SJCRH30 (cell line): ENCODE data around the gene CEP72. TPM values are rescaled to one million over a fixed set of nuclear protein-coding genes. Genes with fewer than 3 reads are reported as not detected.
A peak's percentile ranks its signal among the peaks of the same experiment; 100 is the strongest.

Experiments used
- DNase-seq, 2 experiments: peaks; one replicate each; pipeline ENCODE4 v3.0.0-alpha.2; 2015 to 2020
- H3K27ac ChIP-seq: fragments of 250-450 bp; sonication (Bioruptor Pico); 2 replicates; pipeline ENCODE4 v1.5.1; 2020; ENCODE audit warnings: mild to moderate bottlenecking, moderate library complexity
- H3K27me3 ChIP-seq: fragments of 250-450 bp; sonication (Bioruptor Pico); 2 replicates; pipeline ENCODE4 v1.5.1; 2020; ENCODE audit warnings: mild to moderate bottlenecking, moderate library complexity
- H3K36me3 ChIP-seq: fragments of 250-450 bp; sonication (Bioruptor Pico); 2 replicates; pipeline ENCODE4 v1.5.1; 2020; ENCODE audit warnings: mild to moderate bottlenecking, moderate library complexity
- H3K4me1 ChIP-seq: fragments of 250-450 bp; sonication (Bioruptor Pico); 2 replicates; pipeline ENCODE4 v1.5.1; 2020; ENCODE audit warnings: mild to moderate bottlenecking, moderate library complexity
- H3K4me3 ChIP-seq: fragments of 250-450 bp; sonication (Bioruptor Pico); 2 replicates; pipeline ENCODE4 v1.5.1; 2020; ENCODE audit warnings: mild to moderate bottlenecking, moderate library complexity
- H3K9me3 ChIP-seq: fragments of 250-450 bp; sonication (Bioruptor Pico); replicated peaks from 2 replicates; pipeline ENCODE4 v1.5.1; 2020; ENCODE audit warnings: mild to moderate bottlenecking, moderate library complexity
- total RNA-seq: library from RNA; depleted of rRNA; stranded (reverse); fragments of >200 nt; shearing (Covaris generic); gene quantifications from 2 replicates; pipeline ENCODE4 v1.2.3, GENCODE V29; 2014

The CEP72 gene
- total RNA-seq, 1 experiment from 2014 or later: 9.8 TPM

DNA sequence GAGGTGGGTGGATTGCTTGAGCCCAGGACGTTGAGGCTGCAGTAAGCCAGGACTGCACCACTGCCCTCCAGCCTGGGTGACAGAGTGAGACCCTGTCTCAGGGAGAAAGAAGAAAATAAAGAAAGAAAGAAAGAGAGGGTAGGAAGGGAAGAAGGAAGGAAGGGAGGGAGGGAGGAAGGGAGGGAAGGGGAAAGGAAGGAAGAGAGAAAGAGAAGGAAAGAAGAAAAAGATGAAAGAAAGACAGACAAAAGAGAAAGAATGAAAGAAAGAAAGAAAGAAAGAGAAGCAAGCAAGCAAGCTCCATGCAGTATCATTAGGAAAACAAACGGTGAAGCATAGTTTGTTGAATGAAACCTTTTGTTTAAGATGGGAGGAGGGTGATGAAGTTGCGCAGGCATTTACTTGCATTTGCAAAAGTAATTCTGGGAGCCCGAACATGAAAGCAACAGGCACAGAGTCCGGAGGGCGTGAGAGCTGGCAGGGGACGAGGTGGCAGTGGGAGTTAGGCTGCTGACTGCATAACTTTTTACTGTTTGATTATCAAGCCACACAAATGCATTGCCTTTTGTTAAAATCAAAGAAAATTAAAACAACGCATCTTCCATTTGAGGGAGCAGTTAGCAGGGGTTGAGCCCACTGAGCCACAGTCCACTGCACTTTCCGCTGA is 26.0 kb upstream of the CEP72 start:
- Histone ChIP-seq H3K27me3 (no peaks in the 10 kb centered on the region), H3K9me3 (no peaks in the 10 kb centered on the region), H3K4me1 (no peaks in the 10 kb centered on the region), H3K27ac (no peak overlapping the region), H3K36me3 (no peaks in the 10 kb centered on the region), H3K4me3 (no peak overlapping the region)
- DNase-seq: no peak

- Histone ChIP-seq H3K27ac (no peak overlapping the region), H3K9me3 (no peaks in the 10 kb centered on the region), H3K36me3 (no peaks in the 10 kb centered on the region), H3K4me1 (no peaks in the 10 kb centered on the region; the same call in 1 of the 2 replicates), H3K27me3 (no peaks in the 10 kb centered on the region), H3K4me3 (no peak overlapping the region)
- no peak for DNase-seq
Measured at GRCh38 chr5:586751-587285, 25.3 kb upstream of the CEP72 start.

DNA sequence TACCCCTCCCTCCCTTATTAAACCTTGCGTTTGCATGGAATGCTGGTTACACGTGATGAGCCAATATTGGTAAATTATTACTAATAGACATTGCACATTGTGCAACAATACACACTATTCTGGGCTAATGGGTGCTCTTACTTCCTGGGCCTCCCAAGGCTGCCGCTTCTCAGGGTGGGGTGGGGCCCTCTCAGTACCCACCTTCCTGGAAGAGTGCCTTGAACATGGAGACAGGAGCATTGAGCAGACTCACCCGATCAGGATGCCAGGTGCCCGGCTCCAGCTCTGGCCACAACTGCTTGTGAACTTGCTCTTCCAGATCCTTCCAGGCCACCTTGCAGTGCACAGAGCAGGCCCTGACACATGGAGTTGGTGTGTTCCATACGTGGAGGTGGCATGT is 24.7 kb upstream of the CEP72 start:
- no peak overlapping the region for H3K27ac ChIP-seq
- H3K4me3 ChIP-seq: no peak overlapping the region
- no peaks in the 10 kb centered on the region; the same call in 1 of the 2 replicates for H3K4me1 ChIP-seq
- DNase-seq: no peak
- H3K36me3 ChIP-seq: no peaks in the 10 kb centered on the region
- H3K27me3 ChIP-seq: no peaks in the 10 kb centered on the region
- H3K9me3 ChIP-seq: no peaks in the 10 kb centered on the region

GRCh38 chr5:588406-588995 is 23.6 kb upstream of the CEP72 start:
- Histone ChIP-seq H3K27ac (no peak overlapping the region), H3K4me1 (no peaks in the 10 kb centered on the region; the same call in 1 of the 2 replicates), H3K36me3 (no peaks in the 10 kb centered on the region), H3K4me3 (no peak overlapping the region), H3K9me3 (no peaks in the 10 kb centered on the region), H3K27me3 (no peaks in the 10 kb centered on the region)
- no peak for DNase-seq

DNA sequence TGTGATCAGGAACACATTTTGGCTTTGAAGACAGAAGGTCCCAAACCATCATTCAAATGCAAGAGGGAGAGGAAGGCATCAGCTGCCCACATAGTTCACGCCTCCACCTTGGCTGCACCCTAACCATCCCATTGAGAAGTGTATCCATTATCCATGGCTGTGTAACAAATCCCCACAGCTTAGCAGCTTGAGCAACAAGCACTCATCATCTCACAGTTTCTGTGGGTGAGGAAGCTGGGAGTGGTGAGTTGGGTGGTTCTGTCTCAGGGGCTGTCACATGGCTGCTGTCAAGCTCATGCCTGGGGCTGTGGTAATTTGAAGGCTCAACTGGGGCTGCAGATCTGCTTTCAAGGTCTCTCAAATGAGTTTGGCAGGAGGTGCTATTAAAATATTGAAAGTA is 23.0 kb upstream of the CEP72 start:
- no peaks in the 10 kb centered on the region for H3K27me3 ChIP-seq

DNA sequence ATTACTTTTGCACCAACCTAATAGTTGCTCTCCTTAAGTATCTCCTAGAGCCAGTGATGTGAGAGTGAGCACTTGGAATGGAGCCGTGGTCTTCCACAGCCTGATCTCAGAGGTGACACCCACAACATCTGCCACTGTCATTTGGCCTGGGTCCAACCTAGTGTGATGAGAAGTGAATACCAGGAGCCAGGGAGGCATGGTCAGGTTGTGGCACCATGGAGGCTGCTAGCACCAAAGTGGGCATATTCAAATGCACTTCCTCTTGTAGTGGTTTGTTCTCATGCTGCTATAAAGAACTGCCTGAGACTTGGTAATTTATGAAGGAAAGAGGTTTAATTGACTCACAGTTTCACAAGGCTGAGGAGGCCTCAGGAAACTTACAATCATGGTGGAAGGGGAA is 22.6 kb upstream of the CEP72 start:
- H3K9me3 ChIP-seq: no peaks in the 10 kb centered on the region
- peaks cover 5% of the 10 kb centered on the region for H3K4me1 ChIP-seq
- H3K4me3 ChIP-seq: no peak overlapping the region
- H3K27me3 ChIP-seq: no peaks in the 10 kb centered on the region
- DNase-seq: no peak
- no peak overlapping the region for H3K27ac ChIP-seq
- H3K36me3 ChIP-seq: no peaks in the 10 kb centered on the region

More for the DNA sequence above, 23.0 kb upstream of the CEP72 start:
- H3K4me1 ChIP-seq: peaks cover 2% of the 10 kb centered on the region
- H3K4me3 ChIP-seq: no peak overlapping the region
- H3K9me3 ChIP-seq: no peaks in the 10 kb centered on the region
- DNase-seq: no peak
- H3K27ac ChIP-seq: no peak overlapping the region
- no peaks in the 10 kb centered on the region for H3K36me3 ChIP-seq

GRCh38 chr5:590346-590745 is 21.8 kb upstream of the CEP72 start:
- Histone ChIP-seq H3K36me3 (no peaks in the 10 kb centered on the region), H3K27ac (no peak overlapping the region), H3K27me3 (no peaks in the 10 kb centered on the region), H3K4me1 (peaks cover 5% of the 10 kb centered on the region), H3K4me3 (no peak overlapping the region), H3K9me3 (no peaks in the 10 kb centered on the region)
- DNase-seq: no peak

DNA sequence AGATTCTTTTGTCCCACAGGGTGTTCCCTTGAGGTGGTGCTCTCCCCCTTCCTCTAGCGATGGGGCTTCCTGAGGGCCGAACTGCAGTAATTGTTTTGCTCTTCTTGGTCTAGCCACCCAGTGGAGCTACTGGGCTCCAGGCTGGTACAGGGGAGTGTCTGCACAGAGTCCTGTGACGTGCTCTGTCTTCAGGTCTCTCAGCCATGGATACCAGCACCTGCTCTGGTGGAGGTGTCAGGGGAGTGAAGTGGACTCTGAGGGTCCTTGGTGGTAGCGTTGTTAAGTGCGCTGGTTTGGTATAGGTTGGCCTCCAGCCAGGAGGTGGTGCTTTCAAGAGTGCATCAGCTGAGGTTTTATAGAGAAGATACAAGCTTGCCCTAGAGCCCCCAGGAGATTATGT is 20.4 kb upstream of the CEP72 start:
- no peak for DNase-seq
- H3K36me3 ChIP-seq: no peaks in the 10 kb centered on the region
- H3K27me3 ChIP-seq: no peaks in the 10 kb centered on the region
- H3K27ac ChIP-seq: no peak overlapping the region
- no peak overlapping the region for H3K4me3 ChIP-seq
- no peaks in the 10 kb centered on the region for H3K9me3 ChIP-seq
- peaks cover 5% of the 10 kb centered on the region for H3K4me1 ChIP-seq

- Histone ChIP-seq H3K36me3 (no peaks in the 10 kb centered on the region), H3K4me1 (peaks cover 5% of the 10 kb centered on the region), H3K9me3 (no peaks in the 10 kb centered on the region), H3K27me3 (no peaks in the 10 kb centered on the region), H3K4me3 (no peak overlapping the region), H3K27ac (no peak overlapping the region)
- peak; percentile 35 to 44 for DNase-seq
Measured at GRCh38 chr5:592158-592557, 20.0 kb upstream of the CEP72 start.

- no peaks in the 10 kb centered on the region for H3K9me3 ChIP-seq
- peaks cover 5% of the 10 kb centered on the region for H3K4me1 ChIP-seq
- H3K27ac ChIP-seq: no peak overlapping the region
- H3K4me3 ChIP-seq: no peak overlapping the region
- DNase-seq: no peak
- no peaks in the 10 kb centered on the region for H3K27me3 ChIP-seq
- H3K36me3 ChIP-seq: no peaks in the 10 kb centered on the region
Measured at GRCh38 chr5:593511-593910, 18.6 kb upstream of the CEP72 start.

- DNase-seq: peak; percentile 19 to 57
- peaks cover 5% of the 10 kb centered on the region for H3K4me1 ChIP-seq
- no peak overlapping the region for H3K4me3 ChIP-seq
- H3K27me3 ChIP-seq: no peaks in the 10 kb centered on the region
- H3K36me3 ChIP-seq: no peaks in the 10 kb centered on the region
- no peak overlapping the region for H3K27ac ChIP-seq
- no peaks in the 10 kb centered on the region for H3K9me3 ChIP-seq
Measured at GRCh38 chr5:594226-594860, 17.8 kb upstream of the CEP72 start.

DNA sequence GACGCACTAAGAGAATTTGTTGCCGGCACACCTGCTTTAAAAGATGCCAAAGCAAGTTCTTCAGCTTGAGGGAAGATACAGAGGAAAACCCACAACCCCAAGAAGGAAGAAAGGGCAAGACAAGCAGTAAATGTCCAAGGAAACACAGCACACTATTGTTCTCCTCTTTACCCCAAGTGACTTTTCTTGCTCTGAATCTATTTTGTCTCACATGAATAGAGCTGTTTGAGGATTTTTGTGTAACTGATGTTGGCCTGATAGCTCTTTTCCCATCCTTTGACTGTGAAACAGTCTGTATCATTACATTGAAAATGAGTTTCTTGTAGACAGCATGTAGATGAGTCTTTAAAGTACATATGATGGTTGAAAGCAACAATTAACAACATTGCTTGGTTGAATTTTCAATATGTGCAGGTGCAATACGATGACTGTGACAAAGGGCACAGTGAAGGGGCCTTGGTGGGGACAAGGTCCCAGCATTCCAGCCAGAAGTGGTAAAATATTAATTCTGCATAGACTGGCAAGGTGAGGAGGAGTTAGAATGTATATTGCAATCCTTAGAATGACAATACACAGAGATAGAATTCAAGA is 16.8 kb upstream of the CEP72 start:
- Histone ChIP-seq H3K4me3 (no peak overlapping the region), H3K27me3 (no peaks in the 10 kb centered on the region), H3K9me3 (no peaks in the 10 kb centered on the region), H3K36me3 (no peaks in the 10 kb centered on the region), H3K27ac (no peak overlapping the region), H3K4me1 (peaks cover 5% of the 10 kb centered on the region)
- no peak for DNase-seq

- DNase-seq: no peak
- Histone ChIP-seq H3K27ac (no peak overlapping the region), H3K9me3 (no peaks in the 10 kb centered on the region), H3K4me1 (peaks cover 5% of the 10 kb centered on the region), H3K36me3 (no peaks in the 10 kb centered on the region), H3K27me3 (no peaks in the 10 kb centered on the region), H3K4me3 (no peak overlapping the region)
Measured at GRCh38 chr5:597871-598563, 14.1 kb upstream of the CEP72 start.

GRCh38 chr5:598564-598890 is 13.6 kb upstream of the CEP72 start:
- Histone ChIP-seq H3K27ac (no peak overlapping the region), H3K4me3 (no peak overlapping the region), H3K27me3 (no peaks in the 10 kb centered on the region), H3K36me3 (no peaks in the 10 kb centered on the region), H3K4me1 (peaks cover 5% of the 10 kb centered on the region), H3K9me3 (no peaks in the 10 kb centered on the region)
- no peak for DNase-seq
